Measurements from ENCODE around the gene MTCH1. TPM values are rescaled to one million over a fixed set of nuclear protein-coding genes. Genes with fewer than 3 reads are reported as not detected.
"Not testable (repeated sequence)": the region's sequence is repeated elsewhere in the genome, so short reads cannot be mapped to it uniquely, and the experiment has no call there.

The MTCH1 gene
- total and polyA plus RNA-seq, 10 donors: 87.3 to 191 (median 158) TPM

DNA sequence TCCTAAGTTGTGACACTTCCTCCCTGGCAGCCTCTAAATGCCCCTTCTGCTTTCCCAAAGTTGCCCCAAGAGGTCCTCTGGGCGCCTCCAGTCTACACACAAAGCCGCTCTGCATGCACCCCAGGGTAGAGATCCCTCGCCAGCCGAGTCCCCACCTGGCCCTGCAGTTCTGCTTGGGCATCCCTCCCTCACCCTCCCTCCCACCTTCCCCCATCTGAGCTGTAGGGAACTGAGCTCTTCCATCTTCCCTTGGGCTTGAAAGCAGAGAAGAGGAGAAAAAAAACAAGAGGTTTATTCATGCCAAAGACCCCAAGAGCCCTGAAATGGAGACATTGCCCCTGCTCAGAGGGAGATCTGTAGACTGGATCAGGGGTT is 13.7 kb upstream of the MTCH1 start:
- Histone ChIP-seq H3K4me3 (no peak overlapping the region), H3K27ac (no peak overlapping the region), H3K27me3 (replicated peaks in 1 of 7) (no peaks in the 10 kb centered on the region), H3K9me3 (no peaks in the 10 kb centered on the region), H3K36me3 (no peaks in the 10 kb centered on the region), H3K4me1 (peaks cover 0 to 33% (median 16%) of the 10 kb centered on the region in 6 donors)
- TF ChIP-seq, protein P1, sequence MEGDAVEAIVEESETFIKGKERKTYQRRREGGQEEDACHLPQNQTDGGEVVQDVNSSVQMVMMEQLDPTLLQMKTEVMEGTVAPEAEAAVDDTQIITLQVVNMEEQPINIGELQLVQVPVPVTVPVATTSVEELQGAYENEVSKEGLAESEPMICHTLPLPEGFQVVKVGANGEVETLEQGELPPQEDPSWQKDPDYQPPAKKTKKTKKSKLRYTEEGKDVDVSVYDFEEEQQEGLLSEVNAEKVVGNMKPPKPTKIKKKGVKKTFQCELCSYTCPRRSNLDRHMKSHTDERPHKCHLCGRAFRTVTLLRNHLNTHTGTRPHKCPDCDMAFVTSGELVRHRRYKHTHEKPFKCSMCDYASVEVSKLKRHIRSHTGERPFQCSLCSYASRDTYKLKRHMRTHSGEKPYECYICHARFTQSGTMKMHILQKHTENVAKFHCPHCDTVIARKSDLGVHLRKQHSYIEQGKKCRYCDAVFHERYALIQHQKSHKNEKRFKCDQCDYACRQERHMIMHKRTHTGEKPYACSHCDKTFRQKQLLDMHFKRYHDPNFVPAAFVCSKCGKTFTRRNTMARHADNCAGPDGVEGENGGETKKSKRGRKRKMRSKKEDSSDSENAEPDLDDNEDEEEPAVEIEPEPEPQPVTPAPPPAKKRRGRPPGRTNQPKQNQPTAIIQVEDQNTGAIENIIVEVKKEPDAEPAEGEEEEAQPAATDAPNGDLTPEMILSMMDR (IDR thresholded peaks at IDR 0.05 in 8 of 11, conservative IDR thresholded peaks at IDR 0.05 in 3 of 11): no peak
- no peak for TF ChIP-seq POLR2A (IDR thresholded peaks at IDR 0.05)
- TF ChIP-seq POLR2AphosphoS5 (IDR thresholded peaks at IDR 0.05): no peak
- WGBS, 5 donors: 81 to 85% (median 83%) methylated on average over 4 of the region's 4 CpGs
- intact Hi-C loops (cut with DNase I; ENCODE audit: low total_unique reads): no loop called here
- DNase-seq: no peak

- TF ChIP-seq, protein P1 (IDR thresholded peaks at IDR 0.05 in 8 of 11, conservative IDR thresholded peaks at IDR 0.05 in 3 of 11): no peak
- TF ChIP-seq POLR2A (IDR thresholded peaks at IDR 0.05): no peak
- no peak for TF ChIP-seq POLR2AphosphoS5 (IDR thresholded peaks at IDR 0.05)
- Histone ChIP-seq H3K36me3 (no peaks in the 10 kb centered on the region), H3K9me3 (no peaks in the 10 kb centered on the region), H3K27ac (peak overlapping the region in 3 of 8 donors; percentile 34 to 57 (median 44)), H3K27me3 (replicated peaks in 1 of 7) (no peaks in the 10 kb centered on the region), H3K4me3 (no peak overlapping the region), H3K4me1 (peaks cover 0 to 32% (median 14%) of the 10 kb centered on the region in 6 donors)
- intact Hi-C loops (cut with DNase I; ENCODE audit: low total_unique reads): no loop called here
- 66 to 82% (median 78%) methylated on average over 14 to 15 of the region's 15 CpGs for WGBS, 5 donors
- DNase-seq: peak; percentile 37
Observed at GRCh38 chr6:36999061-36999750, 13.2 kb upstream of the MTCH1 start.

GRCh38 chr6:36998723-36999038 is 12.7 kb upstream of the MTCH1 start:
- WGBS, 5 donors: 71 to 85% (median 79%) methylated on average over 8 of the region's 8 CpGs
- H3K27ac ChIP-seq: peak overlapping the region in 6 of 8 donors; percentile 18 to 57 (median 44)
- TF ChIP-seq, protein P1 (IDR thresholded peaks at IDR 0.05 in 8 of 11, conservative IDR thresholded peaks at IDR 0.05 in 3 of 11): no peak
- TF ChIP-seq POLR2A (IDR thresholded peaks at IDR 0.05): no peak
- H3K4me1 ChIP-seq: peaks cover 0 to 32% (median 12%) of the 10 kb centered on the region in 6 donors
- no peaks in the 10 kb centered on the region for H3K9me3 ChIP-seq
- intact Hi-C loops (cut with DNase I; ENCODE audit: low total_unique reads): no loop called here
- no peaks in the 10 kb centered on the region for H3K27me3 ChIP-seq (replicated peaks in 1 of 7)
- no peaks in the 10 kb centered on the region for H3K36me3 ChIP-seq
- DNase-seq: no peak
- H3K4me3 ChIP-seq: no peak overlapping the region

DNA sequence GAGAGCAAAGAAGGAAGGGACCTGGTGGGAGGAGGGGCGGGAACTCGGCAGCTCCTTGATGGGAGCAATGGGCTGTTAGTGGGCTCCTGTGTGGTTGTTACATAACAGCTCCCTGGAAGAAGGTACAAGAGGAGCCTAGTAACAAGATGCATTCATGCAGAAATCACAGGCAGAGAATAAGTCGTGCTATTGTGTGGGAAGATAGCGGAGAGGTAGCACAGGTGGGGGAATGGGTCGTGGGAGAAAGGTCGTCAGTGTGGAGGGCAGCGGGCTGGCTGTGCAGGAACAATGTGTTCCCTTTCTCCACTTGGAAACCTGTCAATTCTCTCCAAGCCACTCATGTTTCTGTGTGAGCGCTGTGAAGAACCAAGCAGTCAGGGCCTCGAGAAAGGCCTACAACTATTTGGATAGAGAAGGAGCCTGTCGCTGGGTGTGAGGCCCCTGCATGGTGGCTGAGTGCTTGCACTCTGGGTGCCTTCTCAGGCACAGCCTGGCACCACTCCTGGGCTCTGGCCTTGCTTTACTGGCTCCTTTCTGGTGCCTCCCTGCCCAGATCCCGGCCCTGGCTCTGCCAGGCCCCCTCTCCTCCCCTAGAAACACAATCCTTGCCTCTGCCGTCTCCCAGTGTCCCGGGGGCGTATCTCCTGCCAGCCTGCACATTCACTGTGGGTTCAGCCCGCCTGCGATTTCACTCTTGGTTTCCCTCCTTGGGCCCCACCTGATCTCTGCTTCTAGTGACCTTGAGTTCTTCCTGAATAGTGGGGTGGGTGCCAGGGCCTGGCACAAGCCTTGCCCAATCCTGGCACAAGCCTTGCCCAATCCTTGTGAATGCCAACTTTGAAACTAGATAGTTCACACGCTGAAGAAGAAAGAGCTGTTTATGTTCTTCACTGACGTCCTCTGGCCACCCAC is 12.1 kb upstream of the MTCH1 start:
- Histone ChIP-seq H3K36me3 (no peaks in the 10 kb centered on the region), H3K9me3 (no peaks in the 10 kb centered on the region), H3K27ac (peak overlapping the region in 6 of 8 donors; percentile 18 to 57 (median 44)), H3K4me1 (peaks cover 0 to 32% (median 11%) of the 10 kb centered on the region in 6 donors), H3K4me3 (no peak overlapping the region), H3K27me3 (replicated peaks in 1 of 7) (no peaks in the 10 kb centered on the region)
- intact Hi-C loops (cut with DNase I; ENCODE audit: low total_unique reads): no loop called here
- WGBS, 5 donors: 67 to 81% (median 79%) methylated on average over 17 to 18 of the region's 18 CpGs
- no peak for DNase-seq
- TF ChIP-seq, protein P1 (IDR thresholded peaks at IDR 0.05 in 8 of 11, conservative IDR thresholded peaks at IDR 0.05 in 3 of 11): no peak
- TF ChIP-seq POLR2AphosphoS5 (IDR thresholded peaks at IDR 0.05): peak in 2 of 3 donors; percentile 10 to 16

DNA sequence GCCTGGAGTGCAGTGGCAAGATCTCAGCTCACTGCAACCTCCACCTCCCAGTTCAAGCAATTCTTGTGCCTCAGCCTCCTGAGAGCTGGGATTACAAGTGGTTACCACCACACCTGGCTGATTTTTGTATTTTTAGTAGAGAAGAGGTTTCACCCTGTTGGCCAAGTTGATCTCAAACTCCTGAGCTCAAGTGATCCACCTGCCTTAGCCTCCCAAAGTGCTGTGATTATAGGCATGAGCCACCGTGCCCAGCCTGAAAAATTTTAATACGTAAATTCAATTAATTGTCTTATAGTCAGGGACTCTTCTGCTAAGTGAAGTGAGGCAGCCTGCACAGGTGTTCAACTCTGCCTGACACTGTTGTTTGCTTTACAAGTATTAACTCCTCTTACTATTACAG is 4.4 kb upstream of the MTCH1 start:
- H3K4me1 ChIP-seq: peaks cover 7 to 17% (median 11%) of the 10 kb centered on the region in 6 donors
- H3K4me3 ChIP-seq; DNase-seq; intact Hi-C loops (cut with DNase I; ENCODE audit: low total_unique reads); H3K9me3 ChIP-seq; H3K27me3 ChIP-seq (replicated peaks in 1 of 7); H3K27ac ChIP-seq; H3K36me3 ChIP-seq: not testable (repeated sequence)
- WGBS, 5 donors: 83 to 97% (median 86%) methylated on average over 2 of the region's 2 CpGs
